KMS-11 (cell line): ENCODE results near the gene LIAS.

Experiments used
- H2AFZ ChIP-seq: fragments of 200-600 bp; sonication (generic); 2 replicates; pipeline ENCODE4 v1.6.1; 2016; ENCODE audit warnings: antibody characterized with exemption, mixed run types, low read depth
- H3K27ac ChIP-seq: fragments of 200-600 bp; sonication (generic); 2 replicates; pipeline ENCODE4 v1.6.1; 2016; ENCODE audit warnings: mild to moderate bottlenecking, mixed run types
- H3K27me3 ChIP-seq: fragments of 200-600 bp; sonication (generic); 2 replicates; pipeline ENCODE4 v1.6.1; 2017; ENCODE audit warnings: mild to moderate bottlenecking, low read depth, mixed run types, moderate library complexity; ENCODE audit not compliant: insufficient read depth
- H3K36me3 ChIP-seq: fragments of 200-600 bp; sonication (generic); 2 replicates; pipeline ENCODE4 v1.6.1; 2017; ENCODE audit warnings: mild to moderate bottlenecking, mixed run types; ENCODE audit not compliant: insufficient read depth
- H3K4me1 ChIP-seq: fragments of 200-600 bp; sonication (generic); 2 replicates; pipeline ENCODE4 v1.6.1; 2016; ENCODE audit warnings: mild to moderate bottlenecking, low read depth, mixed run types; ENCODE audit not compliant: poor library complexity, severe bottlenecking
- H3K4me2 ChIP-seq: fragments of 200-600 bp; sonication (generic); 2 replicates; pipeline ENCODE4 v1.7.0; 2016; ENCODE audit warnings: mild to moderate bottlenecking, mixed run types
- H3K4me3 ChIP-seq: fragments of 200-600 bp; sonication (generic); IDR thresholded peaks from 2 replicates; pipeline ENCODE4 v1.6.1; 2017; ENCODE audit warnings: low read depth, low read length, mixed read lengths; ENCODE audit not compliant: insufficient read depth
- H3K79me2 ChIP-seq: fragments of 200-600 bp; sonication (generic); 2 replicates; pipeline ENCODE4 v1.6.1; 2016; ENCODE audit warnings: low read depth, mixed run types; ENCODE audit not compliant: insufficient read depth
- H3K9ac ChIP-seq: fragments of 200-600 bp; sonication (generic); 2 replicates; pipeline ENCODE4 v1.6.1; 2016; ENCODE audit warnings: mild to moderate bottlenecking, mixed run types
- H4K20me1 ChIP-seq: fragments of 200-600 bp; sonication (generic); 2 replicates; pipeline ENCODE4 v1.6.1; 2016; ENCODE audit warnings: mild to moderate bottlenecking, mixed run types; ENCODE audit not compliant: insufficient read depth
- CTCF ChIP-seq: fragments of 200-600 bp; sonication (generic); conservative IDR thresholded peaks from 2 replicates; pipeline ENCODE4 v1.6.1; 2017; ENCODE audit warnings: low read depth, mild to moderate bottlenecking, antibody characterized with exemption, low read length, moderate library complexity, mixed read lengths

Gene LIAS

DNA sequence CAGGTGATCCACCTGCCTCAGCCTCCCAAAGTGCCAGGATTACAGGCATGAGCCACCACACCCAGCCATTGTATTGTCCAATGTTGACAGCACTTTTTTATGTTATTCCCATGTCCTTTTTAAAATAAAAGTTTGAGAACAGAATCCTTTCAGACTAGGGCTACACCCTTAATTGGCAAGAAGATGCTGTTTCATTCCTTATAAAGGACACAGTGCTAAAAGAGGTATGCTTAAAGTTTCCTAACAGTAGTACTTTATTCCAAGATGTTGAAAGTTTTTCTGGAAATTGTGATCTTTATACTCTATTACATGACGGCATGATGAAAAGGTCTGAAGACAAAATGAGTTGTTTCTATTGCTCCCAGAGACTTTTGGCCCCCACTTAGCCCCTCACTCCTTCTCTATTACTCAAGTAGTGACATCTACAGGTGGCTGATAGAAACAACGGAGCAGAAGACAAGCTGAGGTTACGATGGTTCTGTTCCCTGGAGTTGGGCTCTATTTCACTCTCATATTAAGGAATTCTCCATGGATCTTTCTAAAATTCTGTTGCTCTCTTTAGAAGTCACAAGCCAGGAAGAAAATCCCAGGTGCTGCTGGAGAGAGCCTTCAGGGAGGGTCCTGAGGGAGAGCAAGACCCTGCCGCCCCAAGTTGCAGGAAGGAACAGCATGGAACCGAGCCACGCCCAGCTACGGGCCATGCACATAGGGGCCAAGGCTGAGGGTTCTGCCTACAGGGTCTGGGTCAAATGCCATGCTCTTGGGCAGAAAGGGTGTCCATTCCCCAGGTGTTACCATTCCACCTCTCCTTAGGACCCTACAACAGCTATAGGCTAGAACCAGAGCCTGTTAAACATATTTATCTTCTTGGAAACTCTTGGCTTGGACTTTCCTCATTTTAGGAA lies 22.9 kb upstream of the LIAS start:
- Histone ChIP-seq H3K4me3 (no peak overlapping the region), H3K27ac (no peak overlapping the region), H3K4me1 (no peaks in the 10 kb centered on the region), H3K36me3 (no peaks in the 10 kb centered on the region), H2AFZ (no peak overlapping the region), H3K9ac (no peak overlapping the region), H4K20me1 (no peaks in the 10 kb centered on the region), H3K79me2 (no peaks in the 10 kb centered on the region), H3K27me3 (no peaks in the 10 kb centered on the region), H3K4me2 (no peak overlapping the region)
- 0 out of 2 replicates have a peak, but pooled peaks have one; percentile 12 for TF ChIP-seq CTCF

- Histone ChIP-seq H3K36me3 (no peaks in the 10 kb centered on the region), H3K9ac (no peak overlapping the region), H3K79me2 (no peaks in the 10 kb centered on the region), H3K4me1 (no peaks in the 10 kb centered on the region), H2AFZ (no peak overlapping the region), H3K27ac (no peak overlapping the region), H3K4me2 (no peak overlapping the region), H4K20me1 (no peaks in the 10 kb centered on the region), H3K4me3 (no peak overlapping the region), H3K27me3 (no peaks in the 10 kb centered on the region)
- no peak for TF ChIP-seq CTCF
Observed at GRCh38 chr4:39441593-39441992, 17.3 kb upstream of the LIAS start.

- no peak for TF ChIP-seq CTCF
- no peak overlapping the region for H3K27ac ChIP-seq
- no peak overlapping the region for H3K9ac ChIP-seq
- no peaks in the 10 kb centered on the region for H3K79me2 ChIP-seq
- no peaks in the 10 kb centered on the region for H3K4me1 ChIP-seq
- no peaks in the 10 kb centered on the region for H4K20me1 ChIP-seq
- no peaks in the 10 kb centered on the region for H3K27me3 ChIP-seq
- H3K4me2 ChIP-seq, result no peak overlapping the region
- H2AFZ ChIP-seq, result no peak overlapping the region
- H3K4me3 ChIP-seq, result no peak overlapping the region
- no peaks in the 10 kb centered on the region for H3K36me3 ChIP-seq
Observed at GRCh38 chr4:39442998-39443397, 15.9 kb upstream of the LIAS start.

DNA sequence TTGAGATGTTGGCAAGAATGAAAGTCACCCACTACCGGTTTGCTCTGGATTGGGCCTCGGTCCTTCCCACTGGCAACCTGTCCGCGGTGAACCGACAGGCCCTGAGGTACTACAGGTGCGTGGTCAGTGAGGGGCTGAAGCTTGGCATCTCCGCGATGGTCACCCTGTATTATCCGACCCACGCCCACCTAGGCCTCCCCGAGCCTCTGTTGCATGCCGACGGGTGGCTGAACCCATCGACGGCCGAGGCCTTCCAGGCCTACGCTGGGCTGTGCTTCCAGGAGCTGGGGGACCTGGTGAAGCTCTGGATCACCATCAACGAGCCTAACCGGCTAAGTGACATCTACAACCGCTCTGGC lies 12.4 kb upstream of the LIAS start:
- no peaks in the 10 kb centered on the region for H3K79me2 ChIP-seq
- no peaks in the 10 kb centered on the region for H4K20me1 ChIP-seq
- no peak overlapping the region for H2AFZ ChIP-seq
- no peaks in the 10 kb centered on the region for H3K36me3 ChIP-seq
- no peak for TF ChIP-seq CTCF
- no peak overlapping the region for H3K9ac ChIP-seq
- no peak overlapping the region for H3K4me2 ChIP-seq
- H3K27ac ChIP-seq, result no peak overlapping the region
- no peaks in the 10 kb centered on the region for H3K4me1 ChIP-seq
- no peak overlapping the region for H3K4me3 ChIP-seq
- no peaks in the 10 kb centered on the region for H3K27me3 ChIP-seq
